Liver (tissue), 9 donors: Measurements from ENCODE around the gene COL12A1. TPM values are rescaled to one million over a fixed set of nuclear protein-coding genes. Genes with fewer than 3 reads are reported as not detected.

ENCODE experiments used
- DNase-seq: peaks from one replicate; pipeline ENCODE4 v3.0.0-alpha.2; 2017; ENCODE audit warnings: low spot score
- H3K27ac ChIP-seq, 2 donors: one replicate each; pipeline ENCODE4 v1.7.0; 2013; ENCODE audit warnings: inconsistent platforms in 2 of 2, low read length in 2 of 2, control low read depth in 1 of 2, low read depth in 1 of 2, mild to moderate bottlenecking in 1 of 2
- H3K27me3 ChIP-seq, 4 donors: one replicate each; pipeline versions ENCODE4 v1.6.1 to v1.7.0; 2013; ENCODE audit warnings: low read length in 3 of 4, inconsistent platforms in 1 of 4, mild to moderate bottlenecking in 1 of 4, moderate library complexity in 1 of 4; ENCODE audit not compliant: control insufficient read depth in 4 of 4, insufficient read depth in 4 of 4
- H3K36me3 ChIP-seq, 4 donors: one replicate each; pipeline versions ENCODE4 v1.6.1 to v1.7.0; 2013; ENCODE audit warnings: low read length in 3 of 4, mild to moderate bottlenecking in 3 of 4, low read depth in 1 of 4, moderate library complexity in 1 of 4; ENCODE audit not compliant: control insufficient read depth in 4 of 4, insufficient read depth in 3 of 4
- H3K4me1 ChIP-seq, 4 donors: one replicate each; pipeline versions ENCODE4 v1.6.1 to v1.7.0; 2013; ENCODE audit warnings: low read length in 3 of 4, mild to moderate bottlenecking in 3 of 4, moderate library complexity in 1 of 4; ENCODE audit not compliant: control insufficient read depth in 4 of 4, insufficient read depth in 4 of 4
- H3K4me3 ChIP-seq, 3 donors: one replicate each; pipeline versions ENCODE4 v1.6.1 to v1.7.0; 2013; ENCODE audit warnings: low read length in 3 of 3, control low read depth in 1 of 3, low read depth in 1 of 3, mild to moderate bottlenecking in 1 of 3
- H3K9ac ChIP-seq, 2 donors: one replicate each; pipeline ENCODE4 v1.7.0; 2013; ENCODE audit warnings: low read length in 2 of 2, mild to moderate bottlenecking in 2 of 2, moderate library complexity in 2 of 2, control low read depth in 1 of 2, low read depth in 1 of 2
- H3K9me3 ChIP-seq, 4 donors: one replicate each; pipeline versions ENCODE4 v1.6.1 to v1.7.0; 2013; ENCODE audit warnings: low read length in 3 of 4; ENCODE audit not compliant: control insufficient read depth in 4 of 4
- EGR1 ChIP-seq, 2 donors: IDR thresholded peaks; 2 replicates each; pipeline ENCODE4 v1.6.1; 2016 to 2018; ENCODE audit warnings: antibody characterized with exemption in 2 of 2, low read depth in 2 of 2
- FOXA1 ChIP-seq: IDR thresholded peaks from 2 replicates; pipeline ENCODE4 v1.6.1; 2016; ENCODE audit warnings: antibody characterized with exemption
- FOXA2 ChIP-seq: IDR thresholded peaks from 2 replicates; pipeline ENCODE4 v1.6.1; 2016; ENCODE audit warnings: antibody characterized with exemption
- GABPA ChIP-seq, 2 donors: IDR thresholded peaks in 1 of 2; conservative IDR thresholded peaks in 1 of 2; 2 replicates each; pipeline ENCODE4 v1.6.1; 2016; ENCODE audit warnings: antibody characterized with exemption in 2 of 2, mild to moderate bottlenecking in 1 of 2, moderate library complexity in 1 of 2
- HNF4A ChIP-seq, 2 donors: conservative IDR thresholded peaks; 2 replicates each; pipeline ENCODE4 v1.6.1; 2016; ENCODE audit warnings: antibody characterized with exemption in 2 of 2, mild to moderate bottlenecking in 2 of 2
- HNF4G ChIP-seq: IDR thresholded peaks from 2 replicates; pipeline ENCODE4 v1.6.1; 2016; ENCODE audit warnings: antibody characterized with exemption
- JUND ChIP-seq, 2 donors: IDR thresholded peaks; 2 replicates each; pipeline ENCODE4 v1.6.1; 2016; ENCODE audit warnings: antibody characterized with exemption in 2 of 2
- NR2F2 ChIP-seq: IDR thresholded peaks from 2 replicates; pipeline ENCODE4 v1.6.1; 2016; ENCODE audit warnings: antibody characterized with exemption
- RAD21 ChIP-seq, 2 donors: IDR thresholded peaks; 2 replicates each; pipeline ENCODE4 v1.6.1; 2016; ENCODE audit warnings: antibody characterized with exemption in 2 of 2, mild to moderate bottlenecking in 2 of 2
- RXRA ChIP-seq, 2 donors: IDR thresholded peaks; 2 replicates each; pipeline ENCODE4 v1.6.1; 2017 to 2018; ENCODE audit warnings: antibody characterized with exemption in 2 of 2, mild to moderate bottlenecking in 1 of 2
- SP1 ChIP-seq: IDR thresholded peaks from 2 replicates; pipeline ENCODE4 v1.6.1; 2018; ENCODE audit warnings: antibody characterized with exemption, mild to moderate bottlenecking
- TAF1 ChIP-seq: conservative IDR thresholded peaks from 2 replicates; pipeline ENCODE4 v1.6.1; 2016; ENCODE audit warnings: antibody characterized with exemption, mild to moderate bottlenecking
- YY1 ChIP-seq: IDR thresholded peaks from 2 replicates; pipeline ENCODE4 v1.6.1; 2016; ENCODE audit warnings: antibody characterized with exemption, mild to moderate bottlenecking
- WGBS: extraction: QIAGEN DNeasy Blood & Tissue Kit; methylation state at CpG from one replicate; pipeline ENCODE4 v1.1.7; 2013; 5-methylcytosine and 5-hydroxymethylcytosine counted together
- polyA plus RNA-seq, 2 donors: library from polyadenylated mRNA; stranded (reverse) in 1 of 2; unstranded in 1 of 2; fragments of 200-250 nt in 1 of 2; fragments of >200 nt in 1 of 2; fragmentation: Nextera tagmentation in 1 of 2; extraction: Ambion mirVana in 1 of 2; gene quantifications; one replicate each; pipeline versions ENCODE4 v1.2.1 to v1.2.3, GENCODE V29; 2013 to 2015
- total RNA-seq, 2 donors: library from RNA; depleted of rRNA; stranded (reverse); fragments of >200 nt; gene quantifications; one replicate each; pipeline ENCODE4 v1.2.3, GENCODE V29; 2014
- TF ChIP-seq, protein P1 (sequence below): IDR thresholded peaks from 2 replicates; pipeline ENCODE4 v1.6.1; 2016; ENCODE audit warnings: antibody characterized with exemption, mild to moderate bottlenecking
- TF ChIP-seq, protein P2 (sequence below): IDR thresholded peaks from 2 replicates; pipeline ENCODE4 v1.6.1; 2016; ENCODE audit warnings: antibody characterized with exemption
- TF ChIP-seq, protein P3 (sequence below): fragments of 150-350 bp; IDR thresholded peaks from 2 replicates; pipeline ENCODE4 v1.5.1; 2017; ENCODE audit warnings: improper control_type of control experiment, low read depth, low read length; ENCODE audit not compliant: missing input control
- TF ChIP-seq, protein P4 (sequence below): IDR thresholded peaks from 2 replicates; pipeline ENCODE4 v1.6.1; 2016; ENCODE audit warnings: antibody characterized with exemption
- TF ChIP-seq, protein P5 (sequence below): IDR thresholded peaks from 2 replicates; pipeline ENCODE4 v1.6.1; 2016; ENCODE audit warnings: antibody characterized with exemption
- donor health status: healthy.
- donor health status: healthy.
- donor health status: healthy.
- donor health status: healthy.
- donor health status: healthy.

Gene COL12A1
- total and polyA plus RNA-seq, 4 donors: 0.15 to 5.1 (median 1.8) TPM

DNA sequence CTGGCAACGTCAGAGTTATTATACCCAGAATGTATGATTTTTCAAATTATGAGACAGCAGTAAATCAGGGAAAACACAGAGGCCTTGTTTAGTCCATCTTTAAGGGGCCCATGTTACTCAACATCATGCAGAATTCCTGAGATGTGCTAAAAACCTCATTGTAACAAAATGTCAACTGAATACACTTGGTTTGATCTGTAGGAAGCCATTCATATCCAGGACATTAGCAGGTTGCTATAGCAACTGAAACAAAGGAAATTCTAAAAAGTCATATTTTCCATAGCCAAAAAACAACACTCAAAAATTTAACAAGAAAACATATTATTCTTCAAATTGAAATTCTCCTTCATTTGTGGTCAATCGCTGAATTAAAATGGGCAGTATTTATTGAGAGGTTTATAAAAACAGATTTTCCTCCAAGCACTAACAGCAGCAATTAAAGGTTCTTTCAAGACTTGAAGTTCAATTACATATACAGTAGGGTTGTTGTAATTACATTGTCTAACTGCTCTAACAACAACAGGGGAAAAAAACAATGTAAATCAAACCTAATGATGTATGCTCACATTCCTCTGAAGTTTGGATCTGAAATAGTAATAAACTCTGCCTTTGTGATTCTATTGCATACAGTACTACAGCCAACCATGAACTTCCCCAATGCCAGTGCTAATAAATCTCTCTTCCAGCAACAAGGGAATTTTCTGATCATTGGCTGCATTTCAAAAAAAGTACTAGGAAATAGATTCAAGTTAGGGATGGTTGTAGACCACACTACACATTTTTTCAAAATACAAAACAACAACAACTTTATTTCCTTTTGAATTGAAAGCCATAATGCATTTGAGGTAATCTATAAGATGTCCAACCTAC, 34.9 kb downstream of the COL12A1 start:
- peaks cover 0 to 6% (median 0%) of the 10 kb centered on the region in 4 donors for H3K27me3 ChIP-seq
- WGBS: 61% methylated on average over 2 of the region's 2 CpGs
- H3K9me3 ChIP-seq: no peaks in the 10 kb centered on the region
- DNase-seq: no peak
- TF ChIP-seq RXRA (IDR thresholded peaks at IDR 0.05): no peak
- no peak for TF ChIP-seq JUND (IDR thresholded peaks at IDR 0.05)
- TF ChIP-seq TAF1: no peak
- no peak for TF ChIP-seq RAD21 (IDR thresholded peaks at IDR 0.05)
- TF ChIP-seq EGR1 (IDR thresholded peaks at IDR 0.05; ENCODE audit: low read depth in 2 of 2): no peak
- TF ChIP-seq, protein P1, sequence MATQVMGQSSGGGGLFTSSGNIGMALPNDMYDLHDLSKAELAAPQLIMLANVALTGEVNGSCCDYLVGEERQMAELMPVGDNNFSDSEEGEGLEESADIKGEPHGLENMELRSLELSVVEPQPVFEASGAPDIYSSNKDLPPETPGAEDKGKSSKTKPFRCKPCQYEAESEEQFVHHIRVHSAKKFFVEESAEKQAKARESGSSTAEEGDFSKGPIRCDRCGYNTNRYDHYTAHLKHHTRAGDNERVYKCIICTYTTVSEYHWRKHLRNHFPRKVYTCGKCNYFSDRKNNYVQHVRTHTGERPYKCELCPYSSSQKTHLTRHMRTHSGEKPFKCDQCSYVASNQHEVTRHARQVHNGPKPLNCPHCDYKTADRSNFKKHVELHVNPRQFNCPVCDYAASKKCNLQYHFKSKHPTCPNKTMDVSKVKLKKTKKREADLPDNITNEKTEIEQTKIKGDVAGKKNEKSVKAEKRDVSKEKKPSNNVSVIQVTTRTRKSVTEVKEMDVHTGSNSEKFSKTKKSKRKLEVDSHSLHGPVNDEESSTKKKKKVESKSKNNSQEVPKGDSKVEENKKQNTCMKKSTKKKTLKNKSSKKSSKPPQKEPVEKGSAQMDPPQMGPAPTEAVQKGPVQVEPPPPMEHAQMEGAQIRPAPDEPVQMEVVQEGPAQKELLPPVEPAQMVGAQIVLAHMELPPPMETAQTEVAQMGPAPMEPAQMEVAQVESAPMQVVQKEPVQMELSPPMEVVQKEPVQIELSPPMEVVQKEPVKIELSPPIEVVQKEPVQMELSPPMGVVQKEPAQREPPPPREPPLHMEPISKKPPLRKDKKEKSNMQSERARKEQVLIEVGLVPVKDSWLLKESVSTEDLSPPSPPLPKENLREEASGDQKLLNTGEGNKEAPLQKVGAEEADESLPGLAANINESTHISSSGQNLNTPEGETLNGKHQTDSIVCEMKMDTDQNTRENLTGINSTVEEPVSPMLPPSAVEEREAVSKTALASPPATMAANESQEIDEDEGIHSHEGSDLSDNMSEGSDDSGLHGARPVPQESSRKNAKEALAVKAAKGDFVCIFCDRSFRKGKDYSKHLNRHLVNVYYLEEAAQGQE: no peak
- no peak for TF ChIP-seq YY1
- no peak for TF ChIP-seq GABPA (IDR thresholded peaks at IDR 0.05 in 1 of 2, conservative IDR thresholded peaks at IDR 0.05 in 1 of 2)
- TF ChIP-seq HNF4G: no peak
- no peak for TF ChIP-seq SP1
- TF ChIP-seq, protein P2, sequence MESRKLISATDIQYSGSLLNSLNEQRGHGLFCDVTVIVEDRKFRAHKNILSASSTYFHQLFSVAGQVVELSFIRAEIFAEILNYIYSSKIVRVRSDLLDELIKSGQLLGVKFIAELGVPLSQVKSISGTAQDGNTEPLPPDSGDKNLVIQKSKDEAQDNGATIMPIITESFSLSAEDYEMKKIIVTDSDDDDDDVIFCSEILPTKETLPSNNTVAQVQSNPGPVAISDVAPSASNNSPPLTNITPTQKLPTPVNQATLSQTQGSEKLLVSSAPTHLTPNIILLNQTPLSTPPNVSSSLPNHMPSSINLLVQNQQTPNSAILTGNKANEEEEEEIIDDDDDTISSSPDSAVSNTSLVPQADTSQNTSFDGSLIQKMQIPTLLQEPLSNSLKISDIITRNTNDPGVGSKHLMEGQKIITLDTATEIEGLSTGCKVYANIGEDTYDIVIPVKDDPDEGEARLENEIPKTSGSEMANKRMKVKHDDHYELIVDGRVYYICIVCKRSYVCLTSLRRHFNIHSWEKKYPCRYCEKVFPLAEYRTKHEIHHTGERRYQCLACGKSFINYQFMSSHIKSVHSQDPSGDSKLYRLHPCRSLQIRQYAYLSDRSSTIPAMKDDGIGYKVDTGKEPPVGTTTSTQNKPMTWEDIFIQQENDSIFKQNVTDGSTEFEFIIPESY: no peak
- TF ChIP-seq, protein P3, sequence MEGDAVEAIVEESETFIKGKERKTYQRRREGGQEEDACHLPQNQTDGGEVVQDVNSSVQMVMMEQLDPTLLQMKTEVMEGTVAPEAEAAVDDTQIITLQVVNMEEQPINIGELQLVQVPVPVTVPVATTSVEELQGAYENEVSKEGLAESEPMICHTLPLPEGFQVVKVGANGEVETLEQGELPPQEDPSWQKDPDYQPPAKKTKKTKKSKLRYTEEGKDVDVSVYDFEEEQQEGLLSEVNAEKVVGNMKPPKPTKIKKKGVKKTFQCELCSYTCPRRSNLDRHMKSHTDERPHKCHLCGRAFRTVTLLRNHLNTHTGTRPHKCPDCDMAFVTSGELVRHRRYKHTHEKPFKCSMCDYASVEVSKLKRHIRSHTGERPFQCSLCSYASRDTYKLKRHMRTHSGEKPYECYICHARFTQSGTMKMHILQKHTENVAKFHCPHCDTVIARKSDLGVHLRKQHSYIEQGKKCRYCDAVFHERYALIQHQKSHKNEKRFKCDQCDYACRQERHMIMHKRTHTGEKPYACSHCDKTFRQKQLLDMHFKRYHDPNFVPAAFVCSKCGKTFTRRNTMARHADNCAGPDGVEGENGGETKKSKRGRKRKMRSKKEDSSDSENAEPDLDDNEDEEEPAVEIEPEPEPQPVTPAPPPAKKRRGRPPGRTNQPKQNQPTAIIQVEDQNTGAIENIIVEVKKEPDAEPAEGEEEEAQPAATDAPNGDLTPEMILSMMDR: no peak
- TF ChIP-seq, protein P4, sequence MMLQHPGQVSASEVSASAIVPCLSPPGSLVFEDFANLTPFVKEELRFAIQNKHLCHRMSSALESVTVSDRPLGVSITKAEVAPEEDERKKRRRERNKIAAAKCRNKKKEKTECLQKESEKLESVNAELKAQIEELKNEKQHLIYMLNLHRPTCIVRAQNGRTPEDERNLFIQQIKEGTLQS: no peak
- TF ChIP-seq, protein P5, sequence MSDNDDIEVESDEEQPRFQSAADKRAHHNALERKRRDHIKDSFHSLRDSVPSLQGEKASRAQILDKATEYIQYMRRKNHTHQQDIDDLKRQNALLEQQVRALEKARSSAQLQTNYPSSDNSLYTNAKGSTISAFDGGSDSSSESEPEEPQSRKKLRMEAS: no peak
- TF ChIP-seq NR2F2: no peak
- no peak for TF ChIP-seq HNF4A (conservative IDR thresholded peaks at IDR 0.05)
- TF ChIP-seq FOXA2: no peak
- no peak for TF ChIP-seq FOXA1
- H3K36me3 ChIP-seq: no peaks in the 10 kb centered on the region
- H3K9ac ChIP-seq: no peak overlapping the region
- H3K4me3 ChIP-seq: no peak overlapping the region
- H3K27ac ChIP-seq: no peak overlapping the region
- no peaks in the 10 kb centered on the region for H3K4me1 ChIP-seq
